ENCODE results near the gene RAB7B.

RAB7B gene

GRCh38 chr1:205945069-205945468 lies 58.1 kb downstream of the RAB7B start:
- DNase-seq, result no peak

DNA sequence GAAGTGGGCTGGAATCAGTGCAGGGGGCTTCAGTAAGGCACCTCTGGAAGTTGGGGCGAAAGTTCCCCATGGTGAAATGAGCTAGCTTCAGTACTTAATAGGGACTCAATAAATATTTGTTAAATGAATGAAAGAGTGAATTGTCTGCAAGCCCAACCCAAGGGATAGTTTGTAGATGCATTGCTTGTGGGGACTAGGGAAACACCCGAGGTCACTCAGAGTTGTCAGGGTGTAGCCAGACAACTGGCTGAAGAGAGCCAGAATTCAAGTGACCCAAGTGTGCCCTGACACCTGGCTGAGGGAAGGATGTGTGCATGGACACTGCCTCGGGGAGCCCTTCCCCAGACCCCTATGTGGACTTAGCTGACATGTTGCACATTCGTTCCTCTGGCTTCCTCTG lies 58.7 kb downstream of the RAB7B start:
- DNase-seq, result no peak

- no peak for DNase-seq
These were observed 60.0 kb downstream of the RAB7B start, which contains the start of gene SLC26A9 for GRCh38 chr1:205943245-205943644. TSS of gene SLC26A9 (minus strand) at chr1:205943456. CDS start at chr1:205935820, 7,636 bp downstream.

- DNase-seq, result no peak
These were observed 60.5 kb downstream of the RAB7B start for GRCh38 chr1:205942631-205943159.

- no peak for DNase-seq
These were observed 62.5 kb downstream of the RAB7B start for GRCh38 chr1:205940710-205941109.

DNA sequence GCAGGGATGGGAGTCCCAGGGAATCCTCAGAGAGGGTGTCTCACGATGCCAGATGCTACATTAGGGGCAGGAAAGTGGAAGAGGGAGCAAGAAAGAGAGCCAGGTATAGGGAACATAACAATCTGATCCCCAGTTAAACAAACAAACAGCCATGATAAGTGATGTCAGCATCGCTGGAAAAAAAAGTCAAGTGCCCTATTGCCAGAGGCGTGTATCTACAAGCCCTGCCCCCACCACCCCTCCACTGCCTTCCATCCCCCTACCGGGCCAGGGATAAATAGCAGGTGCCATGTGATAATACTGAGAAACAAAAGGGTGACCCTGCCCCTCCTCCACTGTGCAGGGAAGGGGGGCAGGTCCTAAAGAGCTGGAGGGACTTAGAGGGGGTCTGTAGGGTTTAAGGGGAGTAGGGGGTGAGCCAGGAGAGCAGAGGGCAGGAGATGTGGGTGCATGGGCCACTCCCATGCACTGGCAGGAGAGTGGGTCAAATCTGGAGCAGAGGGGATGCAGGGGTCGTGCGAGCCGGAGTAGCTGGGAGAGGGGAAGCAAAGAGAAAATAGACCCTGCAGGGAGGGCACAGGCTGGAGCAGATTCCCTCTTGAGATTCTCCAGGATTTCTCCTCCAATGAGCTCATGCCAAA lies 63.4 kb downstream of the RAB7B start:
- no peak for DNase-seq

DNA sequence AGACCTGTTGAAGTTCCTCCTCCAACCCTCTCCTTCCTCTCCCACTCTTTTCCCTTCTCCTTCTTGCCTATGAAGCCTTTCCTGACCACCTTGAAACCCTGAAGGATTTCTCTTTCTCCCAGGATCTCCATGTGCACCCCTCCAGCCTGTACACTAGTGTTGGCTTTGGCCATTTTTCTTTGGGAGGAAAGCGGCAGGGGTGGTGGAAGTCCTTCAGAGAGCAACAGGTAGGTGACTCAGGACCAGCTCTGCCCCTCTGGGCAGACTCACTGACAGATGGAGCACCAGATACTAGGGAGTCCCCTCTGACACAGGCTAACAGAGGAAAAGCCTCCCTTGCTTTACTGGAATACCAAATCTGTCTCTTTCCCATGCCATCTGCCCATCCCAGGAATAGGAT lies 64.5 kb downstream of the RAB7B start:
- DNase-seq, result no peak

DNA sequence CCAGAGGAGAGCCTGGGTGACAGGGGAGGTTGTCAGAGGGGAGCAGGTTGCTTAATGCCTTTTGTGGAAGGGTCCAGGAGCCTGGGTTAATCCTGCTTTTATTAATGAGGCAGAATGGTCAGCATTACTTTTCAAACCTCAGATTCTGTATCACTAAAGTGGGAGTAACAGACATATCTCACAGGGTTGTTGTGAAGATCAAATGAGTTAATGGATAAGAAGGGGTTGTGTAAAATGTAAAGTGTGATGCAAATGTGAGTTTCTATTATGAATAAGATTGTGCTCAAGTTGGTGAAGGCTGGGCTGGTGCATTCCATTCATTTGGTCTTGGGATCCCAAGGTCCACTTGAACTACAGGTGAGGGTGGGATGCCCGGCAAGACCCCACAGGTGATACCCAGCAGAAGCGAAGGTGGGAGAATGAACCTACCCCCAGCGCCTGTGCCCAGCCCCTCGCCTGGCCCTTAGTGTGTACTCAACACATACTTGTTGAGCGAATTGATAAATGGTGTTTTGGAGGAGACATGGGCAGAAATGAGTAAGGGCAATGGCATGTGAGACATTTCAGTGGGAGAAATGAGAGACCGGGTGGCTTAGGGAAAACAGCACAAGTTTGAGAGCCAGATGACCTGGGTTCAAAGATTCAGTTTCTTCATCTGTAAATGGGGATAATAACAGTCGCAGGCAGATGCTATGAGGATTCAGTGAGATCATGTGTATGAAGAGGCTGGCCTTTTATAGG lies 66.2 kb downstream of the RAB7B start:
- no peak for DNase-seq

GRCh38 chr1:205936311-205936710 lies 66.9 kb downstream of the RAB7B start:
- DNase-seq, result no peak

DNA sequence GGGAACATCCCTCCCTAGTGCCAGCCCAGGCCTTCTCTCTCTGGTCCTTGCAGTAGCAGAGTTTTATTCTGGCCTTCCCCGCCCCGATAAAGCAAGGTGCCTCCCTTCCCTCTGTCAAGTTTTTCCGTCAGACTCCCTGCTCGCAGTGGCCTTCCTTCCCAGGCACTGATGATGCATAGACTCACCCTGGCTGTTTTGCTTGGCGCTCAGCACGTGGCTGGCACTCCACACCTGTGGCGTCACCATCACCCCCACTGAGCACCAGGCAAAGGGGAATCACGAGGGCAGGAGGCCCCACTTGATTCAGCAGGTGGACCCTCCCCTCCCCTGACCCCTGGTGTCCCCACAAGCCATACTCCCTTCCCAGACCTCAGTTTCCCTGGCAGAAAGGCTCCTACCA lies 67.3 kb downstream of the RAB7B start:
- DNase-seq, result no peak

DNA sequence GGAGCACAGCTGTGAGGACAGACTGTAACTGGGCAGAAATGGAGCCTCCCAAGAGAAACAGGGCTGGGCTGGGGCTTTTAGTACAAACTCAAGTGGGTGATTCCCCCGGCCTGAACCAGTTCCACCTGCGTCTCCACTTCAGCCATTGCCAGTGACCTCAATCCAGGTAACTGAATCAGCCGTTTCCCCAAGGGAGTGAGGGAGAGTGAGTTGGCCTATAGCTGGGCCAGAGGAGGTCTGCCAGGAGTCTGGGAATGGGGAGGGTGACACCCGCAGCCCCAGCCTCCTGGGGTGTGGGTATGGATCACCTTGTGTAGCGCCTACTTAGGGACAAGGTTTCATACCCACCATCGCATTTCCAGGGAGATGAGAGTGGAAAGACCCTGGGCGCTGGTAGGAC lies 68.4 kb downstream of the RAB7B start:
- DNase-seq, result no peak

DNA sequence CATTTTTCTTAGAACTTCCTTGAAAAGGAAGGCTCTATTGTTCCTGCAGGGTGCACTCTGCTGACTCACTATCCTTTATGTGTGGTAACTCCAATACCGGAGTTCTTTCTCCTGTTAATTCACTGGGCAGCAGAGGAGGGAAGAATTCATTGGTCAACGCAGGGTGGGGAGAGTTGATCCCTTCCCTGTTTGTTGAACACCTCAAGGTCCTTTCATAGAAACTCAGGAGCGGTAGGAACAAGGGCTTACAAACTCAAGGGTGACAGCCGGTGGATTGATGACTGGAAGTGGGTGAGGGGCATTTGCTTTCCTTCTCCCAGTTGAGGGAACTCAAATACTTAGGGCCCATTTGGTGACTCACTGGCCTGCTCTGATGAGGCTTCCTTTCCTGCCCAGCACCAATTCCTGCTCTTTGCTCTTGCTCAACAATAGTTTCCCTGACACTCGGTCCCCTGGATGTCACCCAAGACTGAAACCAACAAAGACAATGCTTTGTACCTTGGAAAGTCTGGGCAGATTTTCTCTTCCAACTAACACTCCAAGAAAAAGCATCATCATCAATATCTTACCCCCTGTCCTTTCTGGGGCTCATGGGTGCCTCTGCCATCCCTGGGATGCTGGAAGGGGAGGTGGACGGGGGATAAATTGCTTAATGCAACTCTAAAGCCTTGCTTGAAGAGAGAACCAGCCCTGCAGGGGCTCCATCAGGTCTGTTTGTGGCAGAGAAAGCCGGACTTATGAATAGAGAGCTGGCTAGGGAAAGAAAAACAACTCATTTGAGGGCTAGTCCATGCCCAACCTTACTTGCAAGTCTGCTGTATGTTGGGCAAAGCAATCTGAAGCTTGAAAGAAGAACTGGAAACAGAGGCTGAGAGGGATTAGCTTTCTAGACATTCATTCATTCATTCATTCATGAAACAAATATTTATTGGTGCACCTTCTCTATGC lies 69.2 kb downstream of the RAB7B start:
- no peak for DNase-seq

DNA sequence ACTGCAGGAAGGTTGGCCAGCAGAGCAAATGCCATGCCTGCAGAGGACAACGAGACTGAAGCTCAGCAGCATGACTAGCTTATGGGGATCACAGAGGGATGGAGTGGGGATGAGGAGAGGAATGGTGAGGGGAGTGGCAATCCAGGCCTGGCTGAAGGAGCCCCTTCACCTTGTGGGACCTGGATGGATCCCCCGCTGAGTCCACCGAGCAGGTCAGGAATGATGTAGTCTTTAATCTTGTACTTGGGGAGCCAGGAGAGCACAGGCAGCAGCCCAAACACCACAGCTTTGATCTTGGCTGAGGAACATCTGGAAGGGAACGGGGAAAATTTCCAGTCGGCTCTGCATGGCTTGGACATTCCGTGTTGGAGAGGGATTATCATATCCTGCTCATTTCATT lies 70.4 kb downstream of the RAB7B start:
- DNase-seq, result no peak

DNA sequence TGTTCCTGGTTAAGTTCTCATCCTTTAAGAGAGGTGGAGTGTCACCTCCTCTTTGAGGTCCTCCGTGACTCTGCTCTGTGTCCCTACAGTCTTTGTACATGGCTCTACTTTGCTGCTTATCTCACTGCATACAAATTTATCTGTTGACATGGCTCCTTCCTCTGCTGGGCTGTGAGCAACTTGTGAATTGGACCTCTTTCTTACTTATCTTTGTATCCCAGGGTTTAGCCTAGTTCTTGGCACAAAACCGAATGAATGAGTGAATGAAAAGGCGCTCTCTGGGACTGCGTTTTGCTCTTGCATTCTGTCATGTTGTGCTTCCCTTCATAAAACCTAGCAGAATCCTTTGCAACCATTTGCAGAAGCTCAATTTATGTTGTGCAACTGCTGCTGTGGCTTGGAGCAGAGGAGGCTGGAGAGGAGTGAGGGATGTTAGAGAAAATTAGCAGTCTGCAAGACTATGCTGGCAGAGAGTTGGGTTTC lies 72.4 kb downstream of the RAB7B start:
- no peak for DNase-seq

- DNase-seq, result no peak
These were observed 73.0 kb downstream of the RAB7B start for GRCh38 chr1:205930195-205930577.

GRCh38 chr1:205929496-205930194 lies 73.5 kb downstream of the RAB7B start:
- DNase-seq, result no peak

GRCh38 chr1:205928317-205928716 lies 74.9 kb downstream of the RAB7B start:
- no peak for DNase-seq

DNA sequence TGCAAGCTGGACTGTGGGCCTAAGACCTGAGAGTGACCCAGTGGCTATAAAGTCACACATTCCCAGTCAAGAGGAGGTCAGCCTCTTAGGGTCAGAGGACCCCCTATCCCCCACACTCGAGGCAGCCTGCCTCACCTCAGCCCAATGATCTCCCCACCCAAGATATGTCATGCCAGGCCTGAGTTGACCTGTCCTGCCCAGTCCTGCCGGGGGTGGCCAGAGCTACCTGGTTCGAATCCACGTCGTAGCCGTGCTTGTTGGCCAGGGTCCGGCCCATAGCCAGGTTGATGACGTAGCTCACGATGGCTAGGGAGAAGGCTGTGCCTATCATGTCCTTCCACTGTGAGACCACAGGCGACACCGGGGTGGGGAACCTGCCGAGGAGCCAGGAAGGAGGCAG lies 75.5 kb downstream of the RAB7B start:
- no peak for DNase-seq

- no peak for DNase-seq
These were observed 75.9 kb downstream of the RAB7B start for GRCh38 chr1:205927247-205927646.
